ENCODE data around the gene TIMP4. TPM values are rescaled to one million over a fixed set of nuclear protein-coding genes. Genes with fewer than 3 reads are reported as not detected.

The TIMP4 gene
- total RNA-seq, 1 donor from 2014 or later = 2.5 TPM

Other genes starting within 250 kb of the TIMP4 start
- gene SYN2, start 154.5 kb downstream of the TIMP4 start, total RNA-seq = 19.2 TPM
- gene PPARG, start 130.2 kb upstream of the TIMP4 start, total RNA-seq = 0.94 TPM

Data from occipital lobe (tissue), 1 donor.